Islet of Langerhans (tissue), 1 donor: ENCODE data around the gene SLC13A4.
"Not testable (repeated sequence)": the region's sequence is repeated elsewhere in the genome, so short reads cannot be mapped to it uniquely, and the experiment has no call there.

Experiments used
- FAIRE-seq: peaks from one replicate; lab custom pipeline; 2011; peaks lifted over from hg19 to GRCh38; lab: Jason Lieb, UNC

The SLC13A4 gene

DNA sequence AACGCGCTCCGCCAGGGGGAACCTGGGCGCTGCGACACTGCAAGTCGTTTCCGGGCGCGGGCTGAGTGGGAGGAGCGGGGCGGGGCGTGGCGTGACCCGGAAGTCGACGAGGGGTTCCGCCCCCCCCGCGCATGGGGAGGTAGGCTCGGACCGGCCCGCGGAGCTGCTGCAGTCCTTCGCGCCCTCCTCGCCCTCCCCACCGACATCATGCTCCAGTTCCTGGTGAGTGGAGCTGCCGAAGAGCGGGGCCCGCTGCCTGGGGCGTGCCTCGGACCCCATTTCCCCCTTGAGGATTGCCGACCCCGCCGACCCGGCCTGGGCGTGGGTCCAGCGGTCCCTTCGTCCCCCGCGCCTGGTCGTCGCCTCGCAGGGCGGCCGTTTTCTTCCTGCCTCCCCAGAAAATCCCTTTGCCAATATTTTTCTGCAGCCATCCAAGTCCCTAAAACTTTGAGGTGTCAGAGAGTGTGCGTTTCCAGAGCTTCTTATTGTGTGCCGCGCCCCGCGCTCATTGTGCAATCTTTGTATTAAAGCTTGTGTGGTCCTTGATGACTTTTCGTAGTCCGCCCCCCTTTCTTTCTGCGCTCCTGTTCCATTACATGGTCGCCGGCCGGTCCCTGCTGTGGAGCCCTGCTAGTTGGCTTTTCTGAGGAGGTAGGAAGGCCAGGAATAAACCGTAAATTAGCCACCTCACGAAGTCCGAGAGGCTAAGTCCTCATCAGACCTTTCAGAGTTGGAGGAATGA, 65.4 kb downstream of the SLC13A4 start, which contains the start of gene STMP1:
TSS of gene STMP1 (plus strand) at position 142 of the 742 bp plus-strand sequence.
- no peak for FAIRE-seq

DNA sequence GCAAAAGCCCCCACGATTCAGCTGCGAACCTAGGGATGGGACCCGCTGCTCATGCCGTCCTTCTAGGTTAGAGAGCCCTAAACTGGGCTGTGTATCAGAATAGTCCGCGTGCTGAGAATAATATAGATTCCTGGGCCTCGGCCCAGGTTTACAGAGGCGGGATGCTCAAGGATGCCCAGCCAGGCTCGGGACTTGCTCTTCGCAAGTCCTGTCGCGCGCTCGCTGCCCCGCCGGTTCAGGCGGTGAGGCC, 65.9 kb downstream of the SLC13A4 start:
- no peak for FAIRE-seq

DNA sequence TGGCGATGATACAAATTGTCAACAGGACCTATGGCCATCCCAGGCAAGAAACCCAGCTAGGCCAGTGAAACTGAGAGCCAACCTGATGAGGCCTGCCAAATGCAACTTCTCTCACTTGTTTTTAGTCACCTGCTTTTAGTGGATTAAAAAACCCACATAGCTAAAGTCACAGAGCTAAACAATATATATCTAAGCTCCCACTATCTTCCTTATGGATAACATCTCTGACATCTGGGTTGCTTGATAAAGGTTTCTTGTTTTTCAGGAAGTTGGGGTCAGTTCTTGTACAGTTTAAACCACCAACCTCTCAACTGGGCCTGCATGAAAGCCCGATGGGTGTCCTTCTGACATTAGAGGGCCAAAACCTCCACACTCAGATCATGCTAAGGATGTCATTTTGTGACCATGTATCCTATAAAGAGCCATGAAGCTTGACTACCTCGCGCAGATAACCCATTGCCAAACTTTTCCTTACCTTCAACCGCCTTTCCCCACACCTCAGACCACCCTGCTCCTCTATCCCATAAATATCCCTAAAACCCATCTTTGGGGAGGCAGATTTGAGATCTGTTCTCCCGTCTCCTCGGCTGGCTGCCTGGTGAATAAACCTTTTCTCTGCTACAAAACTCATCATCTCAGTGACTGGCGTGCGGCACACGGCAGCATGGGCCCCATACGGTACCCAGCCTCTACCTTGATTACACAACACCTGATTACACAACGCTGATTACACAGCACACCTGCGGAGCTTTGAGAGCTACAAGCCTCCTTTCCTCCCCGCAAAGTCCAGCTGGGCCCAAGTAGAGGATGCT, 66.5 kb downstream of the SLC13A4 start:
- no peak for FAIRE-seq

DNA sequence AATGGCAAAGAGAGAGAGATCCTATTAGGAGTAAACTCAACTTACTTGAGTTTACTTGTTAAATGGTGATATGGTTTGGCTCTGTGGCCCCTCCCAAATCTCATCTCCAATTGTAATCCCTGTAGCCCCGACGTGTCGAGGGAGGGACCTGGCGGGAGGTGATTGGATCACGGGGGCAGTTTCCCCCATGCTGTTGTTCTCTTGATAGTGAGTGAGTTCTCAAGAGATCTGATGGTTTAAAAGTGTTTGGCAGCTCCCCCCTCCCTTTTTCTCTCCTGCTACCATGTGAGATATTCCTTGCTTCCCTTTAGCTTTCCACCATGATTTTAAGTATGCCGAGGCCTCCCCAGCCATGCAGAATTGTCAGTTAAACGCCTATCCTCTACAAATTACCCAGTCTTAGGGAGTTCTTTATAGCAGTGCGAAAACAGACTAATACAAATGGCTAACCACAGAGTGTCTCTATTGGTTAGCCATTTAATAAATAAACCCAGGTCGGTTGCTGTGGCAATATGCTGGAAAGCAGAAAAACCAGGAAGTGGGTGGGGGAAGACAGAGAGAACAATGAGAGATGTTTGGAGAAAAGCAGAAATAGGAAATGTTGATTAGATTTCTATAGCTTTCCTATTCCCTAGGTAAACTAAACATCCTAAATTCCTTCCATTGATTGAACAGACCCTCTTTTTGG, 68.7 kb downstream of the SLC13A4 start:
- no peak for FAIRE-seq

DNA sequence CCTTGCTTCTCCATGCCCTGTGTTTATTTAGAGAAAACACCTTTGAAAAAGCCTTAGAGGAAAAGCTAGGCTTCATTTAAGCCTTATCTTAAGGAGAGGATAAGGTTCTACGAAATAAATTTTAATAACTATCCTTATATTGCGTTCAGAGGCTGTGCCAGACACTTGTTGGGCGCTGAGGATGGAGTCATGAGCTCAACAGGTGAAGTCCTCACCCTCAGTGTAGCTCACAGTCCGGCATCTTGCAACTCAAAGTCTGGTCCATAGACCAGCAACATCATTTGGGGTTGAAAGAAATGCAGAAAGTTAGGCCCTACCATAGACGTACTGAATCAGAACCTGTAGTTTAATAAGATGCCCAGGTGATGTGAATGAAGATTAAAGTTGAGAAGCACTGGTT, 69.4 kb downstream of the SLC13A4 start:
- FAIRE-seq = no peak

DNA sequence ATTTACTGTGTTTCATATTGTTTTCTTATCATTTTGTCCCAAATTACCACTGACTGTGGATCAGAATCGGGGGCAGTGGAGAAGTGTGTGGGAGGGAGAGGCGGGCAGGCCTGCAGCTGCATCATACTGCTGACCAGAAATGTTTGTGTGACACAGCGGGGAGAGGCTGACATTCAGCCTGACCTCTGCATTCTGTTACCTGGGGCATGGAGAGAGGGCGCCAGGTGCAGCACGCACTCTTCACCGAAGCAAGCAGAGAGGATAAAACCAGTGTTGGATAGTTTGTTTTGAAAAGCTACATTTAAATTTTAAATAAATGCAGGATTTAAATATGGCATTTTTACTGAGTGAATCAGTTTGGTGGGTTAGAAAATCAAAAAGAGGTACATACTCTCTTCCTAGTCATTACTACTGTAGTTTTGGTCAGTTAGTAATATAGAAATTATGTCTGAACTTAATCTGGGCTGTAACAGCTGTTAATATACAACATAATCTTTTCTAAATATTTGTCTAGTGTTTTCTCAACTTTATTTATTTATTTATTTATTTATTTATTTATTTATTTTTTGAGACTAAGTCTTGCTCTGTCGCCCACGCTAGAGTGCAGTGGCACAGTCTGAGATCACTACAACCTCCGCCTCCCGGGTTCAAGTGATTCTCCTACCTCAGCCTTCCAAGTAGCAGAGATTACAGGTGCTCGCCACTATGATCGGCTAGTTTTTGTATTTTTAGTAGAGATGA, 74.5 kb downstream of the SLC13A4 start:
- FAIRE-seq = peak; percentile 27

DNA sequence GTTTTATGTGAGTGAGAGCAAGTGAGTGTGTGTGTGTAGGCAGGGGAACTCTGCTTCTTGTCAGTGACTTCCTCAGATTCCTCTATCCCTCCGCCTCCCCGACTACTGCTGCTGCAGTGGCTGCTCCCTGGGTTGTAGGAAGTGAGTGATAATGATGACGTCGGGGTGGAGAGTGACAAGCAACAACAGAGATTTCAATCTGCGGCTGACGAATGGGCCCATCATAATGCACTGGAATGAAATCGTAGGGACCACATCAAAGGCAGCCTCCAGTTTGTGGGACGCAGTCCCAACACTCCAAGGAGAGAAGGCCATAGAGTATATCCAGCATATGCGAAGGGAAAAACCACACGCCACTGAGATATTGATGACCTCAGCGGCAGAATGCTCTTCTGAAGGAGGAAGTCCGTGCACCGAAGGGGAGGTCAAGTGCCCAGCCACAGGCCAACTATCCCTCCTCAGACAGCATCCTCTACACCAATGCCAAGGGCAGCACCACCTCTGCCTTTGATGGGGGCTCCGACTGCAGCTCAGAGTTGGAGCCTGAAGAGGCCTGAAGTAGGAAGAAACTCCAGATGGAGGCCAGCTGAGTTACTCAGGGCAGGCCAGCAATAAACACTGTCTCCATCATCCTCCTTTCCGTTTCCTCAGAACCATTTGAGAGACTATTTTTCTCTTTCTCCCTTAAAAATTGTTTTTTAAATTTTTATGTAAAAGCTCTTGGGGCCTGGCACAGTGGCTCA, 77.0 kb downstream of the SLC13A4 start:
- no peak for FAIRE-seq

DNA sequence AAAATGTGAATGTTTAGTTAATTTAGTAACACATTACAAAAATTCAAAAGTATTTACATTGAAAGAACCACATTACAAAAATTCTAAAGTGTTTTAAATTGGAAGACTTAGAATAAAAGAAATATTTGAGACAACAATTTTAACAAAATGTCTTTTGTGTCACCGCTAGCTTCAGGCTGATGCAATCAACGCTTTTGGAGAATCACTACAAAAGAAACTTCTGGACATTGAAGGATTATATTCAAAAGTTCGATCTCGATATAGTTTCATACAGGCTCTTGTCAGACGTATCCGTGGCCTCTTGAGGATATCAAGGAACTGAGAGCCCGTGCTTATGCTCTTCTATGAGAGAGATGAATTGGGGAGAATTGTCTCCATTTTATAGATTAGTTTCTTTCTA, 79.8 kb downstream of the SLC13A4 start:
- no peak for FAIRE-seq

DNA sequence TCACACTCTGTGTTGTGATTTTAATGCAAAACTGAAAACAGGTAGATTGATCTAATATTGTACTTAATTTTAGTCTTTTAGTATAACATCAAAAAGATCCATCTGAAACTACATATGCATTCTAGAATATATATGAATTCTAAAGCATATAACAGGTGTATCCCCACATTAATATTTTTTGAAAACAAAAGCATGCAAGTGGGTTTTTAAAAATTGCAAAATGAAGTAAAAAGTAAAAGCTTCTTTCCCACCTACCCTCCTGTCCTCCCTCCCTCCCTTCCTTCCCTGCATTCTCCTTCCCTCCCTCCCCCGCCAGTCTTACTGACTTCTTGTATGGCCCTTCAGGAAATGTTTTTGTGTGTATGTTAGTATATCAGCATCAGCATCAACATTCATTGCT, 80.2 kb downstream of the SLC13A4 start:
- no peak for FAIRE-seq

DNA sequence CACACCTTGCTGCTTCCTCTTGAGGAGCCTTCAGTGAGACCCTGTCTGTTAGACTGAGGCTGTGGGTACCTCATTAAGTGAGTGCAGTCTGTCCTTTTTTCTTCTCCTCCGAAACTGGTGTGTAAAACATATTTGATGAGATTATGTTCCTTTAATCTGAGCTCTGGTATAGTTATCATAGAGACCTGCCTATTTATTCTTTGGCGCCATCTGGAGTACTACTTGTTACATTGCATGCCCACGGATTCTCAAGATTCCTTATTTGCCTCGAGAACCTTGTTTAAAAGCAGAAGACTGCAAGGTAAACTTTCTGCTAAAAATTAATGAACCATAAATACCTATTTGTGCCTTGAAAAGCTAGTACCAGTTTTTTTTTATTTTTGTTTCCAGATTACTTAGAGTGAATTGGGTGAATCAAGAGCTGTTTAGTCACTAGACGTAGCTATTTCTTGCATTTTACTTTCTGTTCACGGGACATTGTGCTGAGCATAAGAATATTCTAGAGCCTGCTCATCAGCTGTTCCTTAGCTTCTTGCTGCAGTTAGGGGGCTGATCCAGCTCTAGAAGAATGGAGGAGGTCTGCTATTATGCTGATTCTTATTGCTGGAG, 82.6 kb downstream of the SLC13A4 start:
- FAIRE-seq = peak; percentile 97

DNA sequence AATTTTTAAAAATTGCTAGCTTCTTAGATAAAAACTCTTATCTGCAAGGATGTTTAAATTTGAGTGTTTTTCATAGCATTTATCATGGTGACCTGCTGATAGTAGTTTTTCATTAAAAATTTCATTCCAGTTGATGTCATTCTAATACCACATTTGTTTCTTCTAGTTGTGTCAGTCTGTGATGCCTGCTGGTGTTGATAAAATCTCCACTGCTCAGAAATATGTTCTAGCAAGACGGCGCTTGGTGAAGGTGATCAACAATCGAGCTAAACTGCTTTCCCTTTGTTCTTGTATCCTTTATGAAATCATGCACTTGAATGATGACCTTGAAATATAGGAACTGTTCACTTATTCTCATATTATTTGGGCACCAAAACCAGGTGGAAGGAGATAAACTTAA, 83.3 kb downstream of the SLC13A4 start:
- no peak for FAIRE-seq

DNA sequence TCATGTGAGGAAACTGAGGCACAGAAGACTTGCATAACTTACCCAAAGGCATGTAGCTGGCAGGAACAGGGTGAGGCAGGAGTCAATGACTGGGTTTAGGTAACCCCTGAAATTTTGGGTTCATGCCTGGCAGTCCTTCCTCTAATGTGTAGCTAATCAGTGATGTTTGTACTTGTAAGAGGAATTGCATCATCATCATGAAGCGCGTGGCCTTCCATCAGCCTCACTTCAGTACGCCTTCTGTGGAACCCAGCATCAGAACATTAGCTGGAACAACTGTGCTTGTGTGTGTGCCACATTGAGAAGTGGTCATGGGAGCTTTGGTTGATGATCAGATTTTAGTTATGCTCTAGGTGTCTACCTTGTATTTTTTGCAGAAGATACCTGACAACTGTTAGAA, 83.8 kb downstream of the SLC13A4 start:
- FAIRE-seq = no peak

DNA sequence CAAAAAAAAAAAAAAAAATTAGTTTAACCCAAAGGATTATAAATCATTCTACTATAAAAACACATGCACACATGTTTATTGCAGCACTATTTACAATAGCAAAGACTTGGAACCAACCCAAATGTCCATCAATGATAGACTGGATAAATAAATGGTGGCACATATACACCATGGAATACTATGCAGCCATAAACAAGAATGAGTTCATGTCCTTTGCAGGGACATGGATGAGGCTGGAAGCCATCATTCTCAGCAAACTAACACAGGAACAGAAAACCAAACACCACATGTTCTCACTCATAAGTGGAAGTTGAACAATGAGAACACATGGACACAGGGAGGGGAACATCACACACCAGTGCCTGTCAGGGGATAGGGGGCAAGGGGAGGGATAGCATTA, 88.3 kb downstream of the SLC13A4 start:
- FAIRE-seq = not testable (repeated sequence)

DNA sequence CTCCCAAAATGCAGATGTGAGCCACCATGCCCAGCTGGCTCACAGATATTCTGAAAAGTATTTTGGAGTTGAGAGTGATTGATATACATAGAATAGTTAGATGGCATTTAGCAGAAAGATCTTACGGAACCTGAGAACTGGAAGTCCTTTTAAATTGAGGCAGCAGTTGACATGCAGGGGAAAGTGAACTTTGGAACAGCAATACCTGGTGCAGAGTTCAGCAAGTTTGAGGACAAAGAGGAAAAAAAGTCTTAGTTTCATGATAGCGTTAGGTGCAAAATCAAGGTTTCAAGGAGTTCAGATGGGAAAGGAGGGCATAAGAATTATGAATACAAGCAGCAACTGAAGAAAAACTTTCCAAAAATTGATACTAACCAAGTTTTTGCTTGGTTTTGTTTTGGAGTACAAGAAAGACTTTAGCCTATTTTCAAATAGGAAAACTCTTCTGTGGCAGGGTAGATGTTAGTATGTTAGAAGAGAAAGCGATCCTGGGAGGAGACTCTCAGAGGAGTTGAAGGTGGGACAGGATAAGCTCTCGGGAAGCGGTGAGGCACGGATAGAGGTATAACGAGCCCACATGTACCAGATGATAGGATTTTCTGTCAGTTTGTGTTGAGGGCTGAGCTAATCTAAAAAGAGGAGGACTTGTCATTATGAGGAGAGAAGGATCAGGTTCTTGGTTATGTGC, 93.7 kb downstream of the SLC13A4 start:
- FAIRE-seq = no peak
